ENCODE measurements around the gene SLC8B1. TPM values are rescaled to one million over a fixed set of nuclear protein-coding genes. Genes with fewer than 3 reads are reported as not detected.

The SLC8B1 gene
- total RNA-seq, 1 experiment from 2014 or later = 30.9 TPM

- no peak overlapping the region for H3K4me2 ChIP-seq (ENCODE audit: low read length)
- H3K9me2 ChIP-seq (ENCODE audit: insufficient read depth) = no peaks in the 10 kb centered on the region
- DNase-seq (ENCODE audit: low read depth, low spot score) = no peak
- ATAC-seq = peak; percentile 75
- no peak for TF ChIP-seq FOSL1 (IDR thresholded peaks at IDR 0.05; ENCODE audit: low read depth)
- peak in 1 of 3 experiments; percentile 17; a peak in 1 of 6 replicates for TF ChIP-seq CTCF (IDR thresholded peaks at IDR 0.05 in 2 of 3, conservative IDR thresholded peaks at IDR 0.05 in 1 of 3; ENCODE audit: borderline replicate concordance in 1 of 3, insufficient read depth in 1 of 3, low read depth in 2 of 3, low read length in 2 of 3)
- CTCF ChIA-PET = no interaction called here
- no peaks in the 10 kb centered on the region for H3K4me1 ChIP-seq (ENCODE audit: control insufficient read depth in 1 of 2, insufficient read depth in 2 of 2, low read length in 2 of 2)
- POLR2A ChIA-PET = no interaction called here
- intact Hi-C loops (cut with micrococcal nuclease) = no loop called here
- no peaks in the 10 kb centered on the region for H3K9me3 ChIP-seq (ENCODE audit: control insufficient read depth in 1 of 2, insufficient read depth in 1 of 2, low read depth in 1 of 2, low read length in 2 of 2)
- no peak overlapping the region for H3K4me3 ChIP-seq (replicated peaks in 1 of 2; ENCODE audit: low read depth in 1 of 2, low read length in 2 of 2)
- H3K27ac ChIP-seq (ENCODE audit: low read depth, low read length) = no peak overlapping the region
- H3K36me3 ChIP-seq (ENCODE audit: control insufficient read depth in 1 of 2, insufficient read depth in 2 of 2, low read length in 2 of 2) = no peaks in the 10 kb centered on the region
- RAD21 ChIA-PET (ENCODE audit: low non-redundant PET in 1 of 2, low total read pairs in 2 of 2, uncharacterized antibody in 2 of 2, unreplicated experiment in 2 of 2) = no interaction called here
- no TSS peak for BruUV-seq (replicated peaks)
- no peaks in the 10 kb centered on the region for H4K20me1 ChIP-seq (ENCODE audit: insufficient read depth)
- H3K79me2 ChIP-seq (ENCODE audit: insufficient read depth, low read length) = no peaks in the 10 kb centered on the region
- H3K27me3 ChIP-seq (ENCODE audit: insufficient read depth, low read length) = no peaks in the 10 kb centered on the region
- no peak overlapping the region for H2AFZ ChIP-seq (ENCODE audit: low read depth, low read length, poor library complexity, severe bottlenecking)
- no peak overlapping the region for H3K9ac ChIP-seq (ENCODE audit: low read length)
These were observed 12.2 kb upstream of the SLC8B1 start for GRCh38 chr12:113347107-113347506.

GRCh38 chr12:113346353-113346752 is 11.4 kb upstream of the SLC8B1 start:
- Histone ChIP-seq H3K36me3 (ENCODE audit: control insufficient read depth in 1 of 2, insufficient read depth in 2 of 2, low read length in 2 of 2) (no peaks in the 10 kb centered on the region), H3K79me2 (ENCODE audit: insufficient read depth, low read length) (no peaks in the 10 kb centered on the region), H3K9me3 (ENCODE audit: control insufficient read depth in 1 of 2, insufficient read depth in 1 of 2, low read depth in 1 of 2, low read length in 2 of 2) (no peaks in the 10 kb centered on the region), H2AFZ (ENCODE audit: low read depth, low read length, poor library complexity, severe bottlenecking) (no peak overlapping the region), H4K20me1 (ENCODE audit: insufficient read depth) (no peaks in the 10 kb centered on the region), H3K9ac (ENCODE audit: low read length) (no peak overlapping the region), H3K27ac (ENCODE audit: low read depth, low read length) (no peak overlapping the region), H3K4me2 (ENCODE audit: low read length) (no peak overlapping the region), H3K4me3 (replicated peaks in 1 of 2; ENCODE audit: low read depth in 1 of 2, low read length in 2 of 2) (no peak overlapping the region), H3K27me3 (ENCODE audit: insufficient read depth, low read length) (no peaks in the 10 kb centered on the region), H3K9me2 (ENCODE audit: insufficient read depth) (no peaks in the 10 kb centered on the region), H3K4me1 (ENCODE audit: control insufficient read depth in 1 of 2, insufficient read depth in 2 of 2, low read length in 2 of 2) (no peaks in the 10 kb centered on the region)
- ChIA-PET POLR2A (interaction anchor here (1.0 kb wide), 1 partner anchor 11 kb away, joined by 3 read pairs; the partner anchor contains the start of gene SLC8B1), RAD21 (ENCODE audit: low non-redundant PET in 1 of 2, low total read pairs in 2 of 2, uncharacterized antibody in 2 of 2, unreplicated experiment in 2 of 2) (no interaction called here), CTCF (no interaction called here)
- DNase-seq (ENCODE audit: low read depth, low spot score) (no peak), ATAC-seq (no peak)
- TF ChIP-seq EZH2 (IDR thresholded peaks at IDR 0.05) (no peak), EZH2phosphoT487 (IDR thresholded peaks at IDR 0.05; ENCODE audit: borderline replicate concordance) (no peak), POLR2A (IDR thresholded peaks at IDR 0.05; ENCODE audit: borderline replicate concordance, extremely low read depth, insufficient read depth, insufficient read length) (no peak)
- no TSS peak for BruUV-seq (replicated peaks)
- intact Hi-C loops (cut with micrococcal nuclease) = no loop called here
